Daoy (cell line): ENCODE measurements around the gene DDR2. TPM values are rescaled to one million over a fixed set of nuclear protein-coding genes. Genes with fewer than 3 reads are reported as not detected.
"Not testable (repeated sequence)": the region's sequence is repeated elsewhere in the genome, so short reads cannot be mapped to it uniquely, and the experiment has no call there.

Experiments used
- DNase-seq: peaks from one replicate; pipeline ENCODE4 v3.0.0-alpha.2; 2015; ENCODE audit warnings: low read depth
- total RNA-seq: library from RNA; depleted of rRNA; stranded (reverse); fragments of >200 nt; shearing (Covaris generic); gene quantifications from 2 replicates; pipeline ENCODE4 v1.2.3, GENCODE V29; 2014

The DDR2 gene
- total RNA-seq, 1 experiment from 2014 or later, result 17.8 TPM

GRCh38 chr1:162720996-162721395 is 88.7 kb downstream of the DDR2 start:
- DNase-seq, result peak; percentile 29

- DNase-seq, result no peak
These were observed 89.2 kb downstream of the DDR2 start for GRCh38 chr1:162721471-162721870.

GRCh38 chr1:162722036-162722435 is 89.8 kb downstream of the DDR2 start:
- DNase-seq, result no peak

- DNase-seq, result no peak
These were observed 92.4 kb downstream of the DDR2 start for GRCh38 chr1:162724583-162725120.

GRCh38 chr1:162725301-162725837 is 93.1 kb downstream of the DDR2 start:
- DNase-seq, result no peak

GRCh38 chr1:162726555-162726954 is 94.3 kb downstream of the DDR2 start:
- no peak for DNase-seq

GRCh38 chr1:162727493-162727892 is 95.2 kb downstream of the DDR2 start:
- DNase-seq, result not testable (repeated sequence)

GRCh38 chr1:162728573-162728972 is 96.3 kb downstream of the DDR2 start:
- DNase-seq, result no peak

- not testable (repeated sequence) for DNase-seq
These were observed 97.0 kb downstream of the DDR2 start for GRCh38 chr1:162729195-162729774.

- DNase-seq, result no peak
These were observed 99.8 kb downstream of the DDR2 start for GRCh38 chr1:162732094-162732493.

GRCh38 chr1:162732566-162733335 is 100.5 kb downstream of the DDR2 start:
- DNase-seq, result no peak

GRCh38 chr1:162733336-162733590 is 101.0 kb downstream of the DDR2 start:
- no peak for DNase-seq

- DNase-seq, result no peak
These were observed 101.8 kb downstream of the DDR2 start for GRCh38 chr1:162734047-162734446.

GRCh38 chr1:162736184-162736583 is 103.9 kb downstream of the DDR2 start:
- no peak for DNase-seq

- no peak for DNase-seq
These were observed 104.4 kb downstream of the DDR2 start for GRCh38 chr1:162736633-162737067.

GRCh38 chr1:162740755-162741154 is 108.5 kb downstream of the DDR2 start:
- DNase-seq, result no peak

GRCh38 chr1:162741574-162741973 is 109.3 kb downstream of the DDR2 start:
- no peak for DNase-seq

GRCh38 chr1:162746264-162746942 is 114.1 kb downstream of the DDR2 start:
- not testable (repeated sequence) for DNase-seq

- no peak for DNase-seq
These were observed 120.9 kb downstream of the DDR2 start for GRCh38 chr1:162753001-162753658.

GRCh38 chr1:162753998-162754585 is 121.8 kb downstream of the DDR2 start:
- no peak for DNase-seq

GRCh38 chr1:162755306-162755705 is 123.0 kb downstream of the DDR2 start:
- DNase-seq, result peak; percentile 19

GRCh38 chr1:162756523-162756922 is 124.3 kb downstream of the DDR2 start:
- peak; percentile 46 for DNase-seq
